Measurements from ENCODE around the gene DPP6. TPM values are rescaled to one million over a fixed set of nuclear protein-coding genes. Genes with fewer than 3 reads are reported as not detected.
"Not testable (repeated sequence)": the region's sequence is repeated elsewhere in the genome, so short reads cannot be mapped to it uniquely, and the experiment has no call there.

Gene DPP6
- total RNA-seq, 4 donors from 2014 or later: 1.8 to 33.7 (median 6.4) TPM

DNA sequence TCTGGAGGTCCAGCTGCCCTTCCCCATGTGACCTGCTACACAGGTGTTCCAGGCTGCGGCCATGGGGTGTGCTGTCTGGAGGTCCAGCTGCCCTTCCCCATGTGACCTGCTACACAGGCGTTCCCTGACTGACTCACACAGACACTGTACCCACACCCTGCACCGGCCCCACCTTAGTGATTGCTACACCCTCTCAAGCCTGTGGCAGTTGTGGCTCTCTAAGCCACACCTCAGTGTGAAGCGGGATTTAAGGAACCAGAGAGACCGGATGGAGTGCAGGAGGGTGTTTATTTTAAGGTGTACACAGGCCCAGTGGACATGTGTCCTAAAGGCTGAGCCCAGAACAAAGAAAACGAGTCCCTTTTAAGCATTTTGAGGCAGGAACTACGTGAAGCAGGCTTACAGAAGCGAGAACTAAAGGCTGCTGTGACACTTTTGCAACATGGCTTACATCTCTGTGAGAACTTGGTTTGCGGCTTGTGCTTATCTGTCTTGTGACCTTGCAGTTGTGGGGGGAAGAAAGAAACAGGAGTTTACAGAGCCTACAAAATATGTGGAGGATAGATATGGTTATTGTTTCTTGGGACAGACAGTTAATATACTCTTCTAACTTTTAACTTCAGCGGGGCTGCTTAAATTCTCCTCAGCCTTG is 624.4 kb downstream of the DPP6 start:
- in situ Hi-C loops (cut with MboI; ENCODE audit: low pct_ligation_motif_present in 1 of 4, low pct_unique_long_range_greater_than_20kb in 1 of 4, low sequenced_read_pairs in 3 of 4): no loop called here
- peak overlapping the region in 3 of 4 donors; percentile 30 to 64 (median 57) for H3K27ac ChIP-seq
- no peak for TF ChIP-seq EP300 (IDR thresholded peaks at IDR 0.05; ENCODE audit: low read depth)
- TF ChIP-seq POLR2AphosphoS5 (IDR thresholded peaks at IDR 0.05): peak; percentile 20 to 62 (median 29)
- peak; percentile 87 for DNase-seq
- H3K9me3 ChIP-seq: no peaks in the 10 kb centered on the region
- peaks cover 0 to 4% (median 2%) of the 10 kb centered on the region in 4 donors for H3K4me1 ChIP-seq
- 43 to 57% methylated on average over 5 to 10 of the region's 10 CpGs for WGBS, 2 donors (ENCODE audit: low coverage in 1 of 2)
- no peaks in the 10 kb centered on the region for H3K36me3 ChIP-seq
- H3K4me3 ChIP-seq: no peak overlapping the region
- intact Hi-C loops (cut with DNase I; ENCODE audit: low total_unique reads): no loop called here
- H3K27me3 ChIP-seq: no peaks in the 10 kb centered on the region

DNA sequence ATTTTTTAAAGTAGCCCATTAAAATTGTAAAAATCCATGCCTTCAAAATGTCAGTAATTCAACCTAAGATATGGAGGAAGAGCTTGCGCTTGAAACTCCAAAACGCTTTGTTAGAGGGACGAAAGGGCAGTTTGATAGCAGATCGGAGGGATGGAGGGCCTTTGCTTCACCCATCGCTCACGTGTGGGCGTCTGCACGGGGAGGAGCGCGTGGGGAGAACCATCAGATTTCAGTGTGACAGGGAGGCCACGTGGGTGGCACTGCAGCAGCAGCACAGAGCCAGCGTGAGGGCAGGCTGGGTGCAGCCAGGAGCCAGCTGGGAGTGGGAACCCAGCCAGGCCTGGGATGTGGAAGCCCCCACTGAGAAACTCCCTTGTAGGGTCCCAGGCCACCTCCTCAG is 625.3 kb downstream of the DPP6 start:
- Histone ChIP-seq H3K36me3 (no peaks in the 10 kb centered on the region), H3K27me3 (no peaks in the 10 kb centered on the region), H3K4me1 (peaks cover 0 to 4% (median 2%) of the 10 kb centered on the region in 4 donors), H3K9me3 (no peaks in the 10 kb centered on the region), H3K4me3 (no peak overlapping the region), H3K27ac (no peak overlapping the region)
- DNase-seq: no peak
- WGBS, 2 donors (ENCODE audit: low coverage in 1 of 2): 89 to 93% methylated on average over 7 to 12 of the region's 12 CpGs
- intact Hi-C loops (cut with DNase I; ENCODE audit: low total_unique reads): no loop called here
- in situ Hi-C loops (cut with MboI; ENCODE audit: low pct_ligation_motif_present in 1 of 4, low pct_unique_long_range_greater_than_20kb in 1 of 4, low sequenced_read_pairs in 3 of 4): no loop called here
- TF ChIP-seq EP300 (IDR thresholded peaks at IDR 0.05; ENCODE audit: low read depth) (no peak), POLR2A (IDR thresholded peaks at IDR 0.05) (no peak), POLR2AphosphoS5 (IDR thresholded peaks at IDR 0.05) (no peak)
- TF ChIP-seq, protein P1, sequence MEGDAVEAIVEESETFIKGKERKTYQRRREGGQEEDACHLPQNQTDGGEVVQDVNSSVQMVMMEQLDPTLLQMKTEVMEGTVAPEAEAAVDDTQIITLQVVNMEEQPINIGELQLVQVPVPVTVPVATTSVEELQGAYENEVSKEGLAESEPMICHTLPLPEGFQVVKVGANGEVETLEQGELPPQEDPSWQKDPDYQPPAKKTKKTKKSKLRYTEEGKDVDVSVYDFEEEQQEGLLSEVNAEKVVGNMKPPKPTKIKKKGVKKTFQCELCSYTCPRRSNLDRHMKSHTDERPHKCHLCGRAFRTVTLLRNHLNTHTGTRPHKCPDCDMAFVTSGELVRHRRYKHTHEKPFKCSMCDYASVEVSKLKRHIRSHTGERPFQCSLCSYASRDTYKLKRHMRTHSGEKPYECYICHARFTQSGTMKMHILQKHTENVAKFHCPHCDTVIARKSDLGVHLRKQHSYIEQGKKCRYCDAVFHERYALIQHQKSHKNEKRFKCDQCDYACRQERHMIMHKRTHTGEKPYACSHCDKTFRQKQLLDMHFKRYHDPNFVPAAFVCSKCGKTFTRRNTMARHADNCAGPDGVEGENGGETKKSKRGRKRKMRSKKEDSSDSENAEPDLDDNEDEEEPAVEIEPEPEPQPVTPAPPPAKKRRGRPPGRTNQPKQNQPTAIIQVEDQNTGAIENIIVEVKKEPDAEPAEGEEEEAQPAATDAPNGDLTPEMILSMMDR (IDR thresholded peaks at IDR 0.05): no peak

DNA sequence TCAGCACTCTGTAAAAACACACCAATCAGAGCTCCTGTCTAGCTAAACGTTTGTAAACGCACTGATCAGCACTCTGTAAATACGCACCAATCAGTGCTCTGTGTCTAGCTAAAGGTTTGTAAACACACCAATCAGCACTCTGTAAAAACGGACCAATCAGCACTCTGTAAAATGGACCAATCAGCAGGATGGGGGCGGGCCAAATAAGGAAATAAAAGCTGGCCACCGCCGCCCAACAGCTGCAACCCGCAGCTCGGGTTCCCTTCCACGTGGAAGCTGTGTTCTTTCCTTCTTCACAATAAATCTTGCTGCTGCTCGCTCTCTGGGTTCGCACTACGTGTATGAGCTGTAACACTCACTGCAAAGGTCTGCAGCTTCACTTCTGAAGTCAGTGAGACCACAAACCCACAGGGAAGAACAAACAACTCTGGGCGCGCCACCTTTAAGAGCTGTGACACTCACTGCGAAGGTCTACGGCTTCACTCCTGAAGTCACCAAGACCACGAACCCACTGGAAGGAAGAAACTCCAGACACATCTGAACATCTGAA is 625.9 kb downstream of the DPP6 start:
- DNase-seq; H3K36me3 ChIP-seq; H3K4me1 ChIP-seq; H3K27me3 ChIP-seq; in situ Hi-C loops (cut with MboI; ENCODE audit: low pct_ligation_motif_present in 1 of 4, low pct_unique_long_range_greater_than_20kb in 1 of 4, low sequenced_read_pairs in 3 of 4); H3K9me3 ChIP-seq; H3K4me3 ChIP-seq; H3K27ac ChIP-seq; intact Hi-C loops (cut with DNase I; ENCODE audit: low total_unique reads): not testable (repeated sequence)
- 85 to 93% methylated on average over 11 to 18 of the region's 18 CpGs for WGBS, 2 donors (ENCODE audit: low coverage in 1 of 2)

DNA sequence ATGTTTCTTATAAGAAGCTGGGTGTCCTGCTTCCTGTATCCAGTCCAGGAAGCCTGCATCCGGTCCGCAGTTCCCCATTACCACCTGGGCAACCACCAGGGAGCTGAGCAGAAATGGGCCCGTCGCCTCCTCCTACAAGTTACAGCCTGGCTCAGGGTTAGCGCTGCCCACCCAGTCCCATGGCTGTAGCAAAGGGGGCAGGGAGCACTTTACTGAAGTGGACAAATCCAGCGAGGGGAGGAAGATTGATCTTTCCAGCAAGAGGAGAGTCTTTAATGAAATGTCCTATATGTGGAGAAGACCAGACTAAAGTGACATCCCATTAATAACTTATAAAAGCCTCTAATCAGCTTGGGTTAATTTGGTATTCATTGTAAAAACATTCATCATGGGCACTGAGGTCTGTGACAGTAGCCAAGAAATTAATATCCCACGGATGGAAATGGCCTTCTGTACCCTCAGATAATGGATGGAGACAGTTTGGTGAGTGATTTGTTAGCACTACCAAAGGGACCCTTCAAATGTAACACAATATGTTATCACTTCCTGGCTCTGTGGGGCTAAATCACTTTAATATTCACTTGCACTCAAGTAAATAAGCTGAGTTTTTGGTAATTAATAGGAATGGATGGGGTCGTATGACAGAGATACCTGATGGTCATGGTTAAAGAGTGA is 627.3 kb downstream of the DPP6 start:
- H3K4me3 ChIP-seq: no peak overlapping the region
- in situ Hi-C loops (cut with MboI; ENCODE audit: low pct_ligation_motif_present in 1 of 4, low pct_unique_long_range_greater_than_20kb in 1 of 4, low sequenced_read_pairs in 3 of 4): no loop called here
- no peak for DNase-seq
- TF ChIP-seq POLR2A (IDR thresholded peaks at IDR 0.05): no peak
- TF ChIP-seq, protein P1 (IDR thresholded peaks at IDR 0.05): no peak
- no peak for TF ChIP-seq POLR2AphosphoS5 (IDR thresholded peaks at IDR 0.05)
- TF ChIP-seq EP300 (IDR thresholded peaks at IDR 0.05; ENCODE audit: low read depth): no peak
- no peaks in the 10 kb centered on the region for H3K27me3 ChIP-seq
- H3K9me3 ChIP-seq: no peaks in the 10 kb centered on the region
- WGBS, 2 donors (ENCODE audit: low coverage in 1 of 2): 67 to 94% methylated on average over 3 to 8 of the region's 8 CpGs
- no peaks in the 10 kb centered on the region for H3K36me3 ChIP-seq
- H3K27ac ChIP-seq: no peak overlapping the region
- intact Hi-C loops (cut with DNase I; ENCODE audit: low total_unique reads): no loop called here
- peaks cover 0 to 10% (median 5%) of the 10 kb centered on the region in 4 donors for H3K4me1 ChIP-seq

DNA sequence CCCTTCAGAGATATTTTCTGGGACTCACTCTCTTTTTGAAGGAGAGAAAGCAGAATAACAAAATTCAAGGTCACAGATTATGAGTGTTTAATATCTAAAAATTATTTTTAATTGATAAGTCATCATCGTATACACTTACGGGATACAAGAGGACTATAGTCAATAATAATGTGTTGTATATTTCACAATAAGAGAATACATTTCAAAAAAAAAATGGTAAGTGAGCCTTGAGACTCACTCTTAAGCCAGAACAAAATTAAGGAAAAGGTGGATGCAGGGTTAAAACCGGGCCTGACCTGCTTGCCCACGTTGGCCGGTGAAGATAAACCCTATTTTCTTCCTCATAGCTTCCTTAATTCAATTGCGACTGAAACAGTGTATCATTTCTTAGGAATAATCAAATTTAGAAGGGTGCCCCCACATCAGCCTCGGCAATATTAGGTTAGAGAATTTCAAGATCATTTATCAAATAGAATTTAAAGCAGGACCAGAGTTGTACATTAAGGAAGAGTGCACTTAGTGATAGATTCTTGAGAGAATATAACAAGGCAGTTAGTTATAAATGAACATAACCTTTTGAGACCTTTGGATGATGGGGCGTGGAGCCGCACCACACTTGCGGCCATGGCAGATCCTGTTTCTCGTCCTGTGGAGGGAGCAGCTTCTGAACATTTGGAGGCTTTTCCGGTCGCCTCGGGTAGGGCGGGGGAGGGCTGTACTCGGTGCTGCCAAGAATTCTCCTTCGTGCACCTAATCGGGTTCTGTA is 628.9 kb downstream of the DPP6 start:
- Histone ChIP-seq H3K4me1 (peaks cover 0 to 18% (median 7%) of the 10 kb centered on the region in 4 donors), H3K27ac (no peak overlapping the region), H3K36me3 (no peaks in the 10 kb centered on the region), H3K4me3 (no peak overlapping the region), H3K9me3 (no peaks in the 10 kb centered on the region), H3K27me3 (no peaks in the 10 kb centered on the region)
- intact Hi-C loops (cut with DNase I; ENCODE audit: low total_unique reads): no loop called here
- in situ Hi-C loops (cut with MboI; ENCODE audit: low pct_ligation_motif_present in 1 of 4, low pct_unique_long_range_greater_than_20kb in 1 of 4, low sequenced_read_pairs in 3 of 4): no loop called here
- no peak for DNase-seq
- no peak for TF ChIP-seq EP300 (IDR thresholded peaks at IDR 0.05; ENCODE audit: low read depth)
- TF ChIP-seq, protein P1 (IDR thresholded peaks at IDR 0.05): no peak
- no peak for TF ChIP-seq POLR2A (IDR thresholded peaks at IDR 0.05)
- TF ChIP-seq POLR2AphosphoS5 (IDR thresholded peaks at IDR 0.05): no peak
- 87 to 90% methylated on average over 10 to 18 of the region's 18 CpGs for WGBS, 2 donors (ENCODE audit: low coverage in 1 of 2)

Measured in transverse colon (tissue), 4 donors.